Stomach (tissue), 4 donors: ENCODE measurements around the gene PCDHB7.
"Not testable (repeated sequence)": the region's sequence is repeated elsewhere in the genome, so short reads cannot be mapped to it uniquely, and the experiment has no call there.

Experiments used
- CTCF ChIP-seq, 7 experiments: fragments of 450-650 bp in 4 of 7; fragments of 200-600 bp in 3 of 7; sonication (generic) in 3 of 7; IDR thresholded peaks; one replicate each; pipeline ENCODE4 v1.5.1; 2016 to 2019; ENCODE audit warnings: antibody characterized with exemption in 7 of 7, control low read depth in 2 of 7, mild to moderate bottlenecking in 1 of 7
- EP300 ChIP-seq: sonication (generic); formaldehyde crosslinking; IDR thresholded peaks from one replicate; pipeline ENCODE4 v1.6.1; 2017; ENCODE audit warnings: antibody characterized with exemption
- POLR2A ChIP-seq, 4 donors: fragments of 450-650 bp; IDR thresholded peaks; one replicate each; pipeline ENCODE4 v1.6.1; 2016; ENCODE audit warnings: antibody characterized with exemption in 4 of 4, control low read depth in 2 of 4, mild to moderate bottlenecking in 1 of 4, moderate library complexity in 1 of 4
- POLR2AphosphoS5 ChIP-seq, 3 donors: sonication (generic); formaldehyde crosslinking; IDR thresholded peaks; one replicate each; pipeline ENCODE4 v1.6.1; 2016; ENCODE audit warnings: antibody characterized with exemption in 3 of 3

GRCh38 chr5:141201126-141201525 lies 28.7 kb downstream of the PCDHB7 start:
- not testable (repeated sequence) for TF ChIP-seq POLR2AphosphoS5 (IDR thresholded peaks at IDR 0.05); POLR2A (IDR thresholded peaks at IDR 0.05); CTCF (IDR thresholded peaks at IDR 0.05); EP300
